ENCODE data around the gene POU5F1.

- TF ChIP-seq CTCF (IDR thresholded peaks at IDR 0.05), result no peak
- no peak for TF ChIP-seq SIN3A (IDR thresholded peaks at IDR 0.05; ENCODE audit: borderline replicate concordance, insufficient read depth, low read depth, low read length)
These were observed 31.5 kb downstream of the POU5F1 start, which contains the start of gene PSORS1C2 for GRCh38 chr6:31138982-31139381.

Data from Panc1 (cell line).